ENCODE results near the gene PACRG. TPM values are rescaled to one million over a fixed set of nuclear protein-coding genes. Genes with fewer than 3 reads are reported as not detected.

Gene PACRG
- polyA plus RNA-seq, 3 donors, result 14.2 to 16.6 (median 16.4) TPM

DNA sequence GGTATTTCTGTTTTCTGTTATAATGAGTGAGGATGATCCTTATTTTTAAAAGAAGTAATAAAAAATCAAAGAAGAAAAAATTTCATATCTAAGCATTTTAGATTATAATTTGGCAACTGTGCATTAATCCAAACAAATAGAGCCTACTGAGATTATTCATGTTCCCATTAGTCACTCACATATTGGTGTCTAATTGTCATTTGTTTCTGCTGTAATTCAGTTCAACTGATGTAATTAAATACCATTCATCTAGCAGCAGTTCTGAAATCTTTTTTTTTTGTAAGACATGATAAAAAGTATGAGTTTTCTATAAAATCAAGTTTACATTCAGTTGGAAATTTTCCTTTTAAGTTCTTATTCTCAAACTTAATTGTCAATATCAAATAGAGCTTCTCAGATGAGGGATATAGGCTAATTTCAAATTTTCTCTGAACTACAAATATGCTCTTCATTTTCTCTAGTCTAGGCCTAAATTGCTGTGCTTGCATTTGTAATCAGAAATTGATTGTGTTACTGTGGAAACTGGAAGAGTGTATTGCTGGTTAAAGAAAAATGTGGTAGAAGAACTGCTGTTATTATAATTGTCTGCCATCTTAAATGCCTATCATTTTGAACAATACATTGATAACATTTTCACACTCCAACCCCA, 23.6 kb downstream of the PACRG start:
- no peak for DNase-seq (ENCODE audit: extremely low read depth in 1 of 11, low read depth in 9 of 11, low spot score in 4 of 11)

DNA sequence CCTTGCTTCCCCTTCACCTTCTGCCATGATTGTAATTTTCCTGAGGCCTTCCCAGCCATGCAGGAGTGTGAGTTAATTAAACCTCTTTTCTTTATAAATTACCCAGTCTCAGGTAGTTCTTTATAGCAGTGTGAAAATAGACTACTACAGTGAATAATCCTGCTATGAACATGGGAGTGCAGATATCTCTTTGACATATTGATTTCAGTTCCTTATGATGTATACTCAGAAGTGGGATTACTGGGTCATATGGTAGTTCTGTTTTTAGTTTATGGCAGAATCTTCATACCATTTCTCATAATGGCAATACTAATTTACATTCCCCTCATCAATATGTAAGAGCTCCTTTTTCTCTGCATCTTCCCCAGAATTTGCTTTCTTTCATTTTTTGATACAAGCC, 26.0 kb downstream of the PACRG start:
- DNase-seq (ENCODE audit: extremely low read depth in 1 of 11, low read depth in 9 of 11, low spot score in 4 of 11), result no peak

- DNase-seq (ENCODE audit: extremely low read depth in 1 of 11, low read depth in 9 of 11, low spot score in 4 of 11), result no peak
Measured at GRCh38 chr6:162770136-162770535, 42.4 kb downstream of the PACRG start.

DNA sequence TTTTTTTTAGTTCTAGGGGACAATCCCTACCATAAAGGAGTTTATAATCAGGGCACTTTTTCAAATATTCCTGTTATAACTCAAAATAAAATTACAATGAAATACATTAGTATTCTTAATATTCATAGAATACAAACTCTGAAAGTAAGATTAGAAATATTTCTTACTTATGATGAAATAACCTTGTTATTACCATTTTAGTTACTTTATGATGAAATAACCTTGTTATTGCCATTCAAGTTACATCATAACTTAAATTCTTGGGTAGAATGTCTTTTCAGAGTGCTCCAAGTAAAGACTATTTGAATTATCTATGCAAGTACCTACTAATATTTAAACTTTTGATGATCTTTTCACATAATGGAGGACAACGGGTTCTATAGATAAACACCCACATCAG, 43.2 kb downstream of the PACRG start:
- DNase-seq (ENCODE audit: extremely low read depth in 1 of 11, low read depth in 9 of 11, low spot score in 4 of 11), result no peak

DNA sequence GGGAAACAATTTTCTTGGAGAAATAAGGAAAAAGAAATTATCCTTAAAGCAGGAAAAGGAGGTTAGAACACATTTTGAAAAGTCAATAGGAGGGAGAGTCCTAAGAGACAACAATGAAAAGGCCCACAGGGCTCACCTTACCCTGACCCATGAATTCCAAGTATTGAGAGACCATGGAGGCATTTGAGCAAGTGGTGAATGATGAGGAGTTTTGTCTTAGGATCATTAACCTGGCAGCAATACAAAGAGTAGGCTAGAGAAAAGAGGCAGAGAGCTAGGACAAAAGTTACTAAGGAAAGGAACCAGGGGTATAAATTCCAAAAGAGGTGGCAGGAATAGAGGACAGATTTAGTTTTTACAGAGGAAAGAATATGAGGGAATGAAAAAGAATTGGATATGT, 44.7 kb downstream of the PACRG start:
- no peak for DNase-seq (ENCODE audit: extremely low read depth in 1 of 11, low read depth in 9 of 11, low spot score in 4 of 11)

GRCh38 chr6:162773996-162774395, 46.2 kb downstream of the PACRG start:
- DNase-seq (ENCODE audit: extremely low read depth in 1 of 11, low read depth in 9 of 11, low spot score in 4 of 11), result no peak

DNA sequence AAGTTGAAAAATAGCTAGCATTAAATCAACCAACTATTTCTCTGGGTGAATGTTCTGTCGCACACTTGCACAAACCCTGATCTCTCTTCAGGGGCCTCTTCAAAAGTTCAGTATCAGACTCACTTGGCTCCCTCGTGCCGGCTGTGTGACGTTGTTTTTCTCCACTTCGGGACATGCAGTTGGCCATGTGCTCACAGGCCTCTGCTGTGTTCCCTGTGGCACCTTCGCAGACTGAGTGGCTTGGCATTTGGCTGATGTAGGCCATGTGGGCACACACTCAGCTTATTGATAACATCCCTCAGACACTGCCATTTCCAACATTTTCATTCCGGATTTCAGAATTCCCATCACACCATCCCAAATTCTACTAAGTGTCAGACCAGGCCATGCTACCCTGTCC, 49.3 kb downstream of the PACRG start:
- DNase-seq (ENCODE audit: extremely low read depth in 1 of 11, low read depth in 9 of 11, low spot score in 4 of 11), result no peak

GRCh38 chr6:162778603-162779002, 50.8 kb downstream of the PACRG start:
- no peak for DNase-seq (ENCODE audit: extremely low read depth in 1 of 11, low read depth in 9 of 11, low spot score in 4 of 11)

- no peak for DNase-seq (ENCODE audit: extremely low read depth in 1 of 11, low read depth in 9 of 11, low spot score in 4 of 11)
Measured at GRCh38 chr6:162785632-162786242, 58.0 kb downstream of the PACRG start.

GRCh38 chr6:162798546-162799266, 70.9 kb downstream of the PACRG start:
- no peak for DNase-seq (ENCODE audit: extremely low read depth in 1 of 11, low read depth in 9 of 11, low spot score in 4 of 11)

DNA sequence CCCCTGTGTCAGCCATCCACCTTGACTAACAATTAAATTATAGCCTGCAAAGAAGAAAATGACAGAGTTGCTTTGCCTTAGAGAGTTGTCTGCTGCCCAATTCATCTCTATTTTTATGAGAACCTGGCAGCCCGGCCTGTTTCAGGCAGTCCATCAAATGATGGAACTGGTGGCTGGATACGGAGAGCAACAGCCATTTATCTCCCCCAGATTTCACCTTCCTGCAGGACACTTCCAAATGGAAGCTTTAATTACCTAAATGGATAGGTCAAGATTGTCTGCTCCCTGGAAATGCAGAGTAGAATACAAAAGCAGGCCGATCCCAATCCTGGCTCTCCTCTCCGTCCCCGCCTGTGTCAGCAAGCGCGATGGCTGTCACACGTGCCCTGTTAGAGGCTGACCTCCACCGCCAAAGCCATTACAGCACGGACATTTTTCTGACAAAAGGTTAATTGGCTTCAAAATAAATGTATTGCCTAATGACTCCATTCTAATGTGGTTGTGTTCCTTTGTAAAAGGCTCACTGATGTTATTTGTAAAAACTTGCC, 86.7 kb downstream of the PACRG start:
- DNase-seq (ENCODE audit: extremely low read depth in 1 of 11, low read depth in 9 of 11, low spot score in 4 of 11), result no peak

GRCh38 chr6:162817196-162817595, 89.4 kb downstream of the PACRG start:
- DNase-seq (ENCODE audit: extremely low read depth in 1 of 11, low read depth in 9 of 11, low spot score in 4 of 11), result no peak

DNA sequence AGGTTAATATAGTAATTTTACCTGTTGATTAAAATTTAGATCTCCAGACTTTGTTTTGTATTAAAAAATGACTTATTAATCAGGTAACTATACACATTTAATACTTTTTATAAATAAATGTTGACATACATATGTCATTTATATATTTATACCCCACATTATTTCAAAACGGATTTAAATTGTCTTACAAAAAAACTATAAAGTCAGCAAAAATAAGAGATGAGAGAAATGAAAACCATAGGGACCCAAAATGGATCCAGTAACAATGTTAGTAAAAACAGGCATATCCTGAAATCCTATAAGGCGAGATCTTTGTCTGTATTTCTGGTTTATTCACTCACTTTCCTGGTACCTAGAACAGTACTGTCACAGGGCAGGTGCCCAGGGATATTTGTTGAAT, 91.5 kb downstream of the PACRG start:
- DNase-seq (ENCODE audit: extremely low read depth in 1 of 11, low read depth in 9 of 11, low spot score in 4 of 11), result no peak

- DNase-seq (ENCODE audit: extremely low read depth in 1 of 11, low read depth in 9 of 11, low spot score in 4 of 11), result no peak
Measured at GRCh38 chr6:162821102-162821501, 93.3 kb downstream of the PACRG start.

DNA sequence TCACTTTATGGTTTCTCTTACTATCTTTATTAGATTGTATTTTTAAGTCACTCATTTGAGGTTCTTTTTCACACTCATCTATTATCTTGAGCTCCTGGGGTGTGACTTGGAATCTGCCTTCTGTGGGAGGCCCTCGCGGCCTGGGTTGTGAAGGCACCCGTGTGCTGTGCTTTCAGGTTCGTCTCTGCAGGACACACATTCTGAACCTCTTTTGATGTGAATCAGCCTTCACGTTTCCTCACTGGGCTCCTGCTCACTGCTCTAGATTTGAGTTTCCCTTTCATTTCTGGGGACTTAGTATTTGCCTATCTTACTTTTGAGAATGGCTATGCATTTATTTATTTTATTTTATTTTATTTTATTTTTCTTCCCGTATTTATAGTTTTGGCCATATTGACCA, 97.8 kb downstream of the PACRG start:
- DNase-seq (ENCODE audit: extremely low read depth in 1 of 11, low read depth in 9 of 11, low spot score in 4 of 11), result no peak

DNA sequence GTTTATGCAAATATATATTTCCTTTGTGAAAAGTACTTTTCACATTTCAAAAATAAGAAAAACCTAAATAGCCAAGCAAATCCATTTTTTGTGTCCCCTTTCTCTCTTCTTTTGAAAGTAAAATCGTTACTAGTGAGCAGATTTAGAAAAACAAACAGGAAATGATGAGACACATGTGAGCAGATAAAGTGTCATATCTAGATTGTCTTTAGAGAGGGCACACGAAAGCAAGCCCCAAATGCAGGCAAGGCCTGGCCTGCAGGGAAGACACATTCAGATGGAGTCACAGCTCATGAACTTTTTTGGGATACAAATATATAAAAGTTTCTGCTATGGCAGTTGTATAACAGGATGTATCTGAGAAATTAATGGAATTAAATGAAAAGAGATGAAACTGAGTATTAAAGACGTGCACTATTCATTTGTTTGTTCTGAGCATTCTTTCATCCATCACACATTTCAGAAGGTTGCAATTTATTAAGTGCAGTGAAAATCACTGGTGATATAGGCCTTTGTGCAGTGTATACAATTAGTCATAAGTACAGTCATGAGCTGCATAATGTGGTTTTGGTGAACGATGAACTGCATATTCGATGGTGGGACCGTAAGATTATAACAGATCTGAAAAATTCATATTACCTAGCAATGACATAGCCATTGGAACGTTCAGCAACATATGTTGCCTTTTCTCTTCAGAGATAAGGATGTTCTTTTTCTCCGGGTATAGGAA, 101.4 kb downstream of the PACRG start:
- DNase-seq (ENCODE audit: extremely low read depth in 1 of 11, low read depth in 9 of 11, low spot score in 4 of 11), result no peak

DNA sequence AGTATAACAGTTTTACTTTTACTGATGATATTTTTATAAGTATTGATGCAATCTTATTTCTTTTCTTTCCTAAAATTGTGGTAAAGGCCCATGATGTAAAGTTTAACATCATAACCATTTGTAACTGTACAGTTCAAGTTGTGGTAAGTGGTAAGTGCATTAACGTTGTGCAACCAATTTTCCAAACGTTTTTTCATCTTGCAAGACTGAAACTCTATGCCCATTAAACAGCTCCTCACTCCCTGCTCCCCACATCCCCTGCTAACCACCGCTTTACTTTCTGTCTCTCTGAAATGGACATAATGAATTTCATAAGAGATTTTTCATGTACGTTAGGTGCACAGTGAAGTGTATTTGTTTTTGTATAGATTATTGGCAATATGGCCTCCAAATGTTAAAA, 106.0 kb downstream of the PACRG start:
- DNase-seq (ENCODE audit: extremely low read depth in 1 of 11, low read depth in 9 of 11, low spot score in 4 of 11), result no peak

GRCh38 chr6:162845972-162846371, 118.2 kb downstream of the PACRG start:
- no peak for DNase-seq (ENCODE audit: extremely low read depth in 1 of 11, low read depth in 9 of 11, low spot score in 4 of 11)

DNA sequence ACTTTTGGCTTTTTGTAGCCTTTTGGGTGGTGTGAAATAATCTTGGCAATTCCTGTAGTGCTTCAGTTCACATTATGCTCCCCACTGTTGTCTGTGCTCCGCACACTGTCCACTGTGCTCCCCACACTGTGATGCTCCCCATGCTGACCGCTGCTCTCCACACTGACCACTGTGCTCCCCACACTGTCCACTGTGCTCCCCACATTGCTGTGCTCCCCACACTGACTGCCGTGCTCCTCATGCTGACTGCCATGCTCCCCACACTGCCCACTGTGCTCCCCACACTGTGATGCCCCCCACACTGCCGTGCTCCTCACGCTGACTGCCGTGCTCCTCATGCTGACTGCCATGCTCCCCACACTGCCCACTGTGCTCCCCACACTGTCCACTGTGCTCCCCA, 118.9 kb downstream of the PACRG start:
- DNase-seq (ENCODE audit: extremely low read depth in 1 of 11, low read depth in 9 of 11, low spot score in 4 of 11), result no peak

- DNase-seq (ENCODE audit: extremely low read depth in 1 of 11, low read depth in 9 of 11, low spot score in 4 of 11), result no peak
Measured at GRCh38 chr6:162849269-162849668, 121.5 kb downstream of the PACRG start.

All from renal cortex interstitium (tissue), 11 donors.